AG09319 (cell line): ENCODE measurements around the gene PLEKHG4B.

ENCODE experiments used
- DNase-seq: peaks from one replicate; pipeline ENCODE4 v3.0.0-alpha.2; 2010; ENCODE audit warnings: low read depth; ENCODE audit errors: extremely low read depth
- CTCF ChIP-seq: IDR thresholded peaks from 2 replicates; pipeline ENCODE4 v1.5.1; 2011; ENCODE audit warnings: low read depth, mild to moderate bottlenecking, inconsistent platforms, low read length, moderate library complexity

The PLEKHG4B gene

GRCh38 chr5:198516-199196, 106.7 kb downstream of the PLEKHG4B start:
- no peak for DNase-seq
- TF ChIP-seq CTCF, result no peak

- TF ChIP-seq CTCF, result no peak
- no peak for DNase-seq
Observed at GRCh38 chr5:199197-199949, 107.4 kb downstream of the PLEKHG4B start.

- no peak for TF ChIP-seq CTCF
- DNase-seq, result no peak
Observed at GRCh38 chr5:199950-200645, 108.1 kb downstream of the PLEKHG4B start.

GRCh38 chr5:200985-201384, 109.0 kb downstream of the PLEKHG4B start:
- TF ChIP-seq CTCF, result no peak
- DNase-seq, result no peak

GRCh38 chr5:201672-202071, 109.7 kb downstream of the PLEKHG4B start:
- no peak for DNase-seq
- TF ChIP-seq CTCF, result no peak

GRCh38 chr5:203246-203930, 111.4 kb downstream of the PLEKHG4B start:
- no peak for DNase-seq
- TF ChIP-seq CTCF, result no peak
